Measurements from ENCODE around the gene GPR157.

DNA sequence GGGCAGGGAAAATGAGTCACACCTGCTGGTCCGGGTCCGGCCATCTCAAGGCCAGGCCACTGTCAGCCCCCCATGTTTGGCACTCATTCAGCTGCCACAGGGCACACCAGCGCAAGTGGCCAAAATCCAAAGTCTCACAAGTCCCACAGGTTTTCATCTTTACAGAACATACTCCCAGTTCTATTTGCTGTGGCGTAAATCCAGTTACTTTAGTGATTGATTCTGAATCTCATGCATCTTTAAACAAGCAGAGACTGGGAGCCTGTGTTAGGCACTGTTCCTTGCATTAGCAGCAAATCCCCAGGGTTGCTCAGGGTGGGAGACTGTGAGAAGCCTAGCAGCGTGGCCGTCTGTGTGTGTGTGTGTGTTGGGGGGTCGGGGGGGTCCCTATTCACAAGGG is 58.4 kb downstream of the GPR157 start:
- TF ChIP-seq, protein P1, sequence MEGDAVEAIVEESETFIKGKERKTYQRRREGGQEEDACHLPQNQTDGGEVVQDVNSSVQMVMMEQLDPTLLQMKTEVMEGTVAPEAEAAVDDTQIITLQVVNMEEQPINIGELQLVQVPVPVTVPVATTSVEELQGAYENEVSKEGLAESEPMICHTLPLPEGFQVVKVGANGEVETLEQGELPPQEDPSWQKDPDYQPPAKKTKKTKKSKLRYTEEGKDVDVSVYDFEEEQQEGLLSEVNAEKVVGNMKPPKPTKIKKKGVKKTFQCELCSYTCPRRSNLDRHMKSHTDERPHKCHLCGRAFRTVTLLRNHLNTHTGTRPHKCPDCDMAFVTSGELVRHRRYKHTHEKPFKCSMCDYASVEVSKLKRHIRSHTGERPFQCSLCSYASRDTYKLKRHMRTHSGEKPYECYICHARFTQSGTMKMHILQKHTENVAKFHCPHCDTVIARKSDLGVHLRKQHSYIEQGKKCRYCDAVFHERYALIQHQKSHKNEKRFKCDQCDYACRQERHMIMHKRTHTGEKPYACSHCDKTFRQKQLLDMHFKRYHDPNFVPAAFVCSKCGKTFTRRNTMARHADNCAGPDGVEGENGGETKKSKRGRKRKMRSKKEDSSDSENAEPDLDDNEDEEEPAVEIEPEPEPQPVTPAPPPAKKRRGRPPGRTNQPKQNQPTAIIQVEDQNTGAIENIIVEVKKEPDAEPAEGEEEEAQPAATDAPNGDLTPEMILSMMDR (IDR thresholded peaks at IDR 0.05; ENCODE audit: low read length): no peak
- no peak for TF ChIP-seq EZH2 (IDR thresholded peaks at IDR 0.05; ENCODE audit: borderline replicate concordance, low read length)
